HepG2 (cell line): ENCODE measurements around the gene CBX5. TPM values are rescaled to one million over a fixed set of nuclear protein-coding genes. Genes with fewer than 3 reads are reported as not detected.

Source experiments
- AHDC1 ChIP-seq: sonication (generic); formaldehyde crosslinking; IDR thresholded peaks from 2 replicates; pipeline ENCODE4 v1.5.1; 2020; ENCODE audit warnings: mild to moderate bottlenecking, missing genetic modification reagents, borderline replicate concordance
- CREB1 ChIP-seq, 2 experiments: fragments of 450-650 bp in 1 of 2; IDR thresholded peaks; 2 replicates each; pipeline ENCODE4 v1.6.1; 2016 to 2017; ENCODE audit warnings: control low read depth in 1 of 2, mild to moderate bottlenecking in 1 of 2, missing compliant biosample characterization in 1 of 2, missing genetic modification characterization in 1 of 2
- HNRNPLL ChIP-seq: fragments of 200-400 bp; formaldehyde crosslinking; IDR thresholded peaks from 2 replicates; pipeline ENCODE4 v1.6.1; 2017; ENCODE audit warnings: mild to moderate bottlenecking, low read depth, low read length; ENCODE audit not compliant: poor library complexity, severe bottlenecking
- KLF16 ChIP-seq, 2 experiments: sonication (generic) in 1 of 2; formaldehyde crosslinking in 1 of 2; IDR thresholded peaks; 2 replicates each; pipeline versions ENCODE4 v1.6.1 to v1.8.0; 2016 to 2023; ENCODE audit warnings: missing genetic modification reagents in 2 of 2, missing compliant biosample characterization in 1 of 2
- MAFK ChIP-seq, 2 experiments: IDR thresholded peaks in 1 of 2; conservative IDR thresholded peaks in 1 of 2; 2 replicates each; pipeline ENCODE4 v1.6.1; 2011; ENCODE audit warnings: improper control_type of control experiment in 2 of 2, low read length in 2 of 2
- MXI1 ChIP-seq: IDR thresholded peaks from 3 replicates; pipeline ENCODE4 v1.6.1; 2012; ENCODE audit warnings: low read depth, low read length, inconsistent platforms, borderline replicate concordance
- NFE2 ChIP-seq: sonication (generic); formaldehyde crosslinking; IDR thresholded peaks from 2 replicates; pipeline ENCODE4 v1.4.0; 2020; ENCODE audit warnings: missing genetic modification reagents
- NR1H2 ChIP-seq: sonication (generic); formaldehyde crosslinking; IDR thresholded peaks from 2 replicates; pipeline ENCODE4 v1.8.1; 2022; ENCODE audit warnings: low read depth, missing genetic modification reagents, borderline replicate concordance
- RNF219 ChIP-seq: sonication (generic); formaldehyde crosslinking; IDR thresholded peaks from 2 replicates; pipeline ENCODE4 v1.5.0; 2020; ENCODE audit warnings: mild to moderate bottlenecking, missing genetic modification reagents
- SYNCRIP ChIP-seq: fragments of 200-400 bp; formaldehyde crosslinking; IDR thresholded peaks from 2 replicates; pipeline ENCODE4 v1.6.1; 2018; ENCODE audit warnings: mild to moderate bottlenecking, low read depth, low read length; ENCODE audit not compliant: insufficient read depth
- ZKSCAN8 ChIP-seq: IDR thresholded peaks from 2 replicates; pipeline ENCODE4 v1.6.1; 2016; ENCODE audit warnings: borderline replicate concordance, missing genetic modification reagents, missing compliant biosample characterization
- ZNF331 ChIP-seq: sonication (generic); formaldehyde crosslinking; IDR thresholded peaks from 2 replicates; pipeline ENCODE4 v1.4.0; 2020; ENCODE audit warnings: missing genetic modification reagents
- ZNF740 ChIP-seq: sonication (generic); formaldehyde crosslinking; IDR thresholded peaks from 2 replicates; pipeline ENCODE4 v1.4.0; 2020; ENCODE audit warnings: missing genetic modification reagents
- ZNF781 ChIP-seq: sonication (generic); formaldehyde crosslinking; IDR thresholded peaks from 2 replicates; pipeline ENCODE4 v1.5.1; 2020; ENCODE audit warnings: borderline replicate concordance, mild to moderate bottlenecking, missing genetic modification reagents; ENCODE audit errors: not compliant biosample characterization
- polyA plus RNA-seq, 8 experiments: library from polyadenylated mRNA; depleted of rRNA in 3 of 8; stranded (reverse) in 7 of 8; unstranded in 1 of 8; fragments of >200 nt; fragmentation: Illumina TruSeq in 4 of 8; extraction: Trizol in 4 of 8; gene quantifications; 2 replicates each; pipeline versions ENCODE4 v1.2.1 to v1.2.3, GENCODE V29; 2011 to 2016; ENCODE audit warnings: low read depth in 4 of 8, missing spikeins in 1 of 8, mixed read lengths in 1 of 8; ENCODE audit not compliant: insufficient read depth in 1 of 8
- total RNA-seq, 5 experiments: library from RNA; depleted of rRNA; stranded (reverse); fragments of >200 nt; fragmentation: Illumina TruSeq; extraction: Trizol; gene quantifications; 2 replicates each; pipeline ENCODE4 v1.2.3, GENCODE V29; 2016; ENCODE audit warnings: low read depth in 1 of 5
- TF ChIP-seq, protein P1 (sequence below): sonication (generic); formaldehyde crosslinking; IDR thresholded peaks from 2 replicates; pipeline ENCODE4 v1.8.0; 2022; ENCODE audit warnings: mild to moderate bottlenecking, missing genetic modification reagents
- TF ChIP-seq, protein P2 (sequence below): sonication (generic); formaldehyde crosslinking; IDR thresholded peaks from 2 replicates; pipeline ENCODE4 v1.4.0; 2020; ENCODE audit warnings: missing genetic modification reagents

Gene CBX5
- total and polyA plus RNA-seq, 2 of the 13 experiments (the other 11 are each of a cell fraction or from before 2014, with no cell fraction given), result 16.0 to 22.2 TPM

- TF ChIP-seq, protein P1, sequence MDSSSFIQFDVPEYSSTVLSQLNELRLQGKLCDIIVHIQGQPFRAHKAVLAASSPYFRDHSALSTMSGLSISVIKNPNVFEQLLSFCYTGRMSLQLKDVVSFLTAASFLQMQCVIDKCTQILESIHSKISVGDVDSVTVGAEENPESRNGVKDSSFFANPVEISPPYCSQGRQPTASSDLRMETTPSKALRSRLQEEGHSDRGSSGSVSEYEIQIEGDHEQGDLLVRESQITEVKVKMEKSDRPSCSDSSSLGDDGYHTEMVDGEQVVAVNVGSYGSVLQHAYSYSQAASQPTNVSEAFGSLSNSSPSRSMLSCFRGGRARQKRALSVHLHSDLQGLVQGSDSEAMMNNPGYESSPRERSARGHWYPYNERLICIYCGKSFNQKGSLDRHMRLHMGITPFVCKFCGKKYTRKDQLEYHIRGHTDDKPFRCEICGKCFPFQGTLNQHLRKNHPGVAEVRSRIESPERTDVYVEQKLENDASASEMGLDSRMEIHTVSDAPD (CRISPR knock-in tag), result 0 out of 2 replicates have a peak, but pooled peaks have one; percentile 52
- TF ChIP-seq MXI1 (peak; percentile 84), CREB1 (IDR thresholded peaks at IDR 0.05) (peak; percentile 60), CREB1 (CRISPR knock-in tag; IDR thresholded peaks at IDR 0.05) (0 out of 2 replicates have a peak, but pooled peaks have one; percentile 30), ZNF331 (CRISPR knock-in tag) (peak; percentile 40), RNF219 (no peak), SYNCRIP (no peak), NR1H2 (CRISPR knock-in tag) (no peak), HNRNPLL (peak; percentile 97), ZNF740 (CRISPR knock-in tag) (peak; percentile 75), ZKSCAN8 (CRISPR knock-in tag) (peak; percentile 28; the same call in 1 of the 2 replicates), NFE2 (no peak), KLF16 (CRISPR knock-in tag; IDR thresholded peaks at IDR 0.05) (no peak; a peak in 1 of 4 replicates), ZNF781 (no peak), MAFK (conservative IDR thresholded peaks at IDR 0.05 in 1 of 2, IDR thresholded peaks at IDR 0.05 in 1 of 2; ENCODE audit: low read length in 2 of 2) (no peak), AHDC1 (no peak)
- TF ChIP-seq, protein P2, sequence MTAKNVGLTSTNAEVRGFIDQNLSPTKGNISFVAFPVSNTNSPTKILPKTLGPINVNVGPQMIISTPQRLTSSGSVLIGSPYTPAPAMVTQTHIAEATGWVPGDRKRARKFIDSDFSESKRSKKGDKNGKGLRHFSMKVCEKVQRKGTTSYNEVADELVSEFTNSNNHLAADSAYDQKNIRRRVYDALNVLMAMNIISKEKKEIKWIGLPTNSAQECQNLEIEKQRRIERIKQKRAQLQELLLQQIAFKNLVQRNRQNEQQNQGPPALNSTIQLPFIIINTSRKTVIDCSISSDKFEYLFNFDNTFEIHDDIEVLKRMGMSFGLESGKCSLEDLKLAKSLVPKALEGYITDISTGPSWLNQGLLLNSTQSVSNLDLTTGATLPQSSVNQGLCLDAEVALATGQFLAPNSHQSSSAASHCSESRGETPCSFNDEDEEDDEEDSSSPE (CRISPR knock-in tag), result peak; percentile 95
Measured at GRCh38 chr12:54279632-54280467, at the start of gene CBX5 (continued).
